HG02678 (cell line): ENCODE results near the gene CSTPP1.
"Not testable (repeated sequence)": the region's sequence is repeated elsewhere in the genome, so short reads cannot be mapped to it uniquely, and the experiment has no call there.

Experiments
- ATAC-seq: cut with Tn5 transposase; IDR thresholded peaks from one replicate; pipeline ENCODE4 v1.9.1; 2021; ENCODE audit warnings: mild to moderate bottlenecking, moderate library complexity; ENCODE audit not compliant: unreplicated experiment

The CSTPP1 gene

DNA sequence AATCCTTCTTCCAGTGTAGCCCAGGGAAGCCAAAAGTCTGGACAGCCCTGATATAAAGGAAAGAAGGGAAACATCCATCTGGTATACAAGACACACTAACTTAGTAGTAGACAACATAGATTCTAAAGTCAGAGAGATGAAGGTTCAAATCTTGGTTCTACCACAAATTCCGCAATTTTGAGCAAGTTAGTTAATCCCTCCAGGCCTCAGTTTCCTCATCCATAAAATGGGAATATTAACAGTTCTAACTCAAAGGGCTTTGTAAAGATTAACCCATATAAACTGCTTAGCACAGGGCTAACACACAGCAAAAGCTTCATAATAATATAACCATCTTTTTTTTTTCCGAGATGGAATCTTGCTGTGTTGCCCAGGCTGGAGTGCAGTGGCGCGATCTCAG lies 29.0 kb upstream of the CSTPP1 start:
- ATAC-seq = no peak

DNA sequence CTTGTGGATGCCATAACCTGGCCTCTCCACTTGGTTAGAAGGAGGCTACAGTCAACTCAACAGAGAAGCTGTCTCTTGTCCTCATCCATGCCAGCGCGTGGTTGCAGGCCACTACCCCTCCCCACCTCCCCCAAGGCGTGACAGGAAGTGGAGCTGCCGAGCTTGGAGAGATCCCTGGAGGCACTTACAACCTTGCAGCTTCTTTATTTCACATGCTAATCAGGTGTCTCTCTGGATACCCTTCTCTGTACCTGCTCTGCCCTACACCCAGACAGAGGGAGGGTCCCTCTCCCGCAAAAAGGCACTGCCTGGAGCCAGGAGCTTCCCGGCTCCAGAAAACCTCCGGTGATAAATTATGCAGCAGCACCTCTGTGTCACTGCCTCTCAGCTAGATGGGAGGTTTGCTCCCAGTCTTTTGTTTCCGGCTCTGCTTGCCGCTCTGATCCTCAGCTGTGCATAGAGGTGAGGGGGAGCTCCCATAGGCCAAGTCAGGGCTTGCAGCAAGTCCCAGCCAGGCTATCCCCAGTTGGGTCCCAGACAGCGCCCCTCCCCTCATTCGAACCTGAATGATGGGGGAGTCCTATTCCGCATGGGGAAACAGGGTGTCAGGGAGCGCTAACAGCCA lies 23.9 kb upstream of the CSTPP1 start:
- no peak for ATAC-seq

DNA sequence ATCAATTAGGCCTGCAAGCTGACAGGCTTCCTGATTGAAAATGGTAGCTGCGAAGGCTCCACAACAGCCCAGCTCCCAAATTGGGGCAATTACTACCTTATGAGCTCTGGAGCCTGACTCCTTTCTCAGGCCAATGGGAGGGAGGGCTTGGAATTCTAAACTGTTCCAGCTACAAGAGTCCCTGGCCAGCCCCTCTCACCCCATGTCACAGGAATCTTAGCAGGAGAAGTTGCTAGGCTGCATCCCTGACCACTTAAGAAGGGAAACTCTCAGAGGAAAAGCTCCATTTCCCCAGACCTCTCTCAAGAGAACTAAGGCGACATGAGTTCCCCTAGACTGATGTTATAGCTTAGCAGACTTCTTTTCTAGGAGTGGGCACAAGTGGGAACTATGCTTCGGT lies 23.1 kb upstream of the CSTPP1 start:
- no peak for ATAC-seq

DNA sequence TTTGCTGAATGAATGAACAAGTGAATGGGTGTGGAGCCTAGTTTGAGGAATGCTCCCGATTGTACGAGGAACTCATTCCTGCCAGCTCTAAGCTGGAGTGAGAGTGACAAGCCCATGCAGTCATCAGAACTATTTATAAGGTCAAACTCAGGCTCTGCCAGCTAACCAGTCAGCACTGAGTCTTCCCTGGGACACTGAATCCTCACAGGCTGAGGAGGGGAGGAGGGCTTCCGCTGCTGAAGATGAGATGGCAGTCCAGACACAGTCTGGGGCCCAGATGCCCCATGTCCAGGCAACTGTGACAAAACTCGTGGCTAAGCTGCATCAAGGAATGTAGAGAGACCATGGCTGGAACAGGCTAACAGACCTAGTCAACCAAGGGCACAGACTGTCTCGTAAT lies 22.2 kb upstream of the CSTPP1 start:
- no peak for ATAC-seq

DNA sequence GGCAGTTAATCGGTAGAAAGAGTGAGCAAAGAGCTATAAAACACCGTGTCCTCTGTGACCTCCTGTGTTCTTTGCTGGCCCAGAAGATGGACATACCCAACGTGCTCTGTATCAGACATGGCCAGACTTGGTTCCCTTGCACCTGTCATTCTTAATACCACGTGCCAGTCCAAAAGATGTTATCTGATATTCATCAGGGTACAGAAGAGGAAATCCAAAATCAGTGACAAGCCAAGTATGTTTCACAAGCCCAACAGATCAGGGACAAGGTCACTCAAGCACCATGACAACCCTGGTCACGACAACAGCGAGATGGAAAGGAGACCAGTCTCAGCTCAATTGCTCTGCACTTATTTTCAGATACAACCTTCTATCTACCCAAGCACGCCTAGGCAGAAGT lies 21.7 kb upstream of the CSTPP1 start:
- ATAC-seq = no peak

DNA sequence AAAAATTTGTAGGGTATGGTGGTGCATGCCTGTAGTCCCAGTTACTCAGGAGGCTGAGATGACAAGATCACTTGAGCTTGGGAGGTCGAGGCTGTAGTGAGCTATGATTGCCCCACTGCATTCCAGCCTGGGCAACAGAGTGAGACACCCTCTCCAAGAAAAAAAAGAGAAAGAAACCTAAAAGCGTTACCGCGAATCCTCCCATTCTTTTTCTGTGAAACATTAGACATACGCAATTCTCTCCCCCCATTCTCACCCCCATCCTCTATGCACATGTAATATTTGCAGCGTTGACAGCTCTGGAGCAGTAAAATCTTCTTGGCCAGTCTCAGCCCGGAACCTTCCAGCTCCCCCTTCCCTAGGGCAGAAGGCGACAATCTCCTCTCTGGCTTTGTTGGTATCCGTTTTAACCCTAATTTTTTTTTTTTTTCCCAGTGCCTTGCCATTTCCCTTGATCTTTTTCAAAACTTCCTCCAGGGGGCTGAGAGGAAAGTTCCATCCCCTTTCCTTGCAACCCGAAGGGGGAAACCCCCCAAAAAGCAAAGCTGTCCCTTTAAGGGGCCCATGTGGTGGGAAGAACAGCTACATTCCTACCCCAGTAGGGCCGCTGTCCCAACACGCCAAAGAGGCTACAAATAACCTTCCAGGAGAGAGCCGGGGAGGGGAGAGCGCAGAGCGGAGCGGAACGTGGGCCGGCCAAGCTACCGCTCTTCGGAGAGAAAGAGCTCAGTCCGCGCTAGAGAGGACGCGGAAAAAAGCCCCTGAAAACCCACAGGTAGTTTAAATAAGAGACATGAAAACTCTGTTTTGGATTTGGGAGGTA lies 20.1 kb upstream of the CSTPP1 start:
- ATAC-seq = no peak

DNA sequence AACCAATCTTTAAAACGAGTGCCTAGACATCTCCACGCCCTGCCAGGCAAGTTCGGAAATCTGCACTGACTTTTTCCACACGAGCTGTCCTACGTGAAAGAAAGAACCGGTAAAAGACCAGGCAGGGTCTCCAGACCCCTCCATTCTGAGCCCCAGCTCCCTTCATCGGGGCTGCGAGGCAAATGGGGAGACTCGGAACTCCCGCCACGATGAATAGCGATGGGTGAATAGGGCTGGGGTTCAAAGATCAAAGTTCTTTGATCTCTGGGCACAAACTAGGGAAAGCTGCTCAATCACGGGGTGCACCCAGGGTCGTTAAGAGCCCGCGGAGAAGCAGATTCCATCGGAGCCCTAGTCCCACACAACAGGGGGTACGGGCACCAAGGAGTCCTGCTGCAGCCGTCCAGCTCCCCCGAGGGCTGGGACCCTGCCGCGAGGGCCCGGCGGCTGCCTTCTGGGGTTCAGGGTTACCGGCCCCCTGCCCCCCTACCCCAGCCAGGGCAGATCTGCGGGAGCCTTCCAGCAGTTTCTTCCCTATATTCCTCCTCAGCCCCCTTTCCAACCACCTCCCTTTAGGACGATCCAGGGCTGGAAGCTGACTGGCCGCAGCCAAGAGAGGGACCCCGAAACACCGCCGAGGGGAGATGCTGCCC lies 19.3 kb upstream of the CSTPP1 start:
- no peak for ATAC-seq

DNA sequence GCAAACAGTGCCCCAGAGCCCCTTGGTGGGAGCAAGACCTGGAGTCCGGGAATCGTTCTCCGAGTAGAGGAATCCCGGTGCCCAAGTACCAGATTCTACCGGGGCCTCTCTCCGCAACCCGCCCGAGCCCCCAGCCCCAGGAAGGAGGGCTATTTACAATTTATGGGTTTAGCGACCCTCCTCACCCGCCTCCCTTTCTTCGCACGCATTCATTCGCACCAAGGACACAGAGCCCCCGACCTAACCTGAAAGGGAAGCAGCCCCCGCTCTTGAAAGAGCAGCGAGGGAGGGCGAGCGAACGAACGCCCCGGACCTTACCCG lies 18.8 kb upstream of the CSTPP1 start:
- ATAC-seq = no peak

DNA sequence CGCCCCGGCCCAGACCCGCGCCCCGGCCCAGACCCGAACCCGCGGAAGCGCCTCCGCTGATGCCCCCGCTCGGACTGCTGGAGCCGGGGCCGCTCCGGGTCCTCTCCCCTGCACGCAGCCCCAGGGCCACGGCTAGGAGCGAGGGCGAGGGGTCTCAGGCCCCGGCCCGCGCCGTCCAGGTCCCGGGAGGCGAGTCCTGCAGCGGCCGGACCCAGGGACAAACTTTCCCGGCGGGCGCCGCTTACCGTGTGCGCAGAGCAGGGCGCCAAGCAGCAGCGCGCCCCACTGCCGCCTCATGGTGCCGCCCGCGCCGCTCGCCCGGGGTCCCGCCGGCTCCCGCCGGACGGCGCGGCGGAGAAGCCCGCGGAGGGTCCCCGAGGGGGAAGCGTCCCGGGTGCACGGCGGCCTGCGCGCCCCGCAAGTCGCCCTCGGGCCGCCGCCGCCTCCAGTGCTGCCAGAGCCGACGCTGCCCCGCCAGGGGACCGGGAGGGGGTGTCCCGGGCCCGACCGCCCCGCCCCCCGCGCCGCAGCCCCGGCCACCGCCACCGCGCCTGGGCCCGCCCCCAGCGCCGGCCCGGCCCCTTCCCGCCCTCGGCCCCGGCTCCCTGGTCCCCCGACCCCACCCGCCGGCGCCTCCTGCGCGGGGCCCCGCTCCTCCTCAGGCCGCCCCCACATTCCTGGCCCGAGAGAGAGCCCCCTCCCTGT lies 18.3 kb upstream of the CSTPP1 start, which contains the start of gene LRP4:
Gene LRP4 (minus strand): TSS at position 468 of the 705 bp plus-strand sequence. CDS start 171 bp downstream, at position 297.
- ATAC-seq = peak; percentile 61

DNA sequence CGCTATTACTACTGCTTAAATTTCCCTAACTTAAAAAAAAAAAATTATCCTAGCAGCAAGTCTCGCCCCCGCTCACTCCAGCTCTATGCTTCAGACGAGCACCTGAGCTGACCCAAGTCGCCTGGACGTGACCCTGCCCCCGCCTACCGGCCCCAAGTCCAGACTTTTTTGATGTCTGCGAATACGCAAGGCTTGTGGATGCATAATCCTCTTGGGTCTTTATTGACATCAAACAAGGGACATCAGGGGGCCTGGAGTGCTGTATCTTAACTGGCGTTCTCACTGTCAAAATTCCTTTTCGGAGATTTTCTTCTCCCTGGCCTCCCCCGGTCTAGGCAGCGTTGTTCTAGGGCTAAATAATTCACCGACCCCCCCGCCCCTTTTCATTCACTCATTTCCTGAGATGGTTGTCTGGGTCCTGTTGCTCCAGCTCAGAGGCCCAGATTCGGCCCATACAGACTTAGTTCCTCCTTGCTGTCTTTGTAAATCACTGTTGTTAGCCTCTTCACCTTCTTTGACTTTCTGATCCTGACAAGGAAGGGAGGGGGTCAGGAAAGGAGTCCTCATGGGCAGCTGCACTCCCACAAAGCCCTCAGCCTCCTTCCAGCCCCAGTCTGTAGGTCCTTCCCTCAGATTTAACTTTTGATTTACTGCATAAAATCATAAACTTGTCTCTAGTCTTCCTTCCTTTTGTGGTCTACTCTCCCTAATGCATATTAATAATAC lies 17.6 kb upstream of the CSTPP1 start:
- ATAC-seq = no peak

DNA sequence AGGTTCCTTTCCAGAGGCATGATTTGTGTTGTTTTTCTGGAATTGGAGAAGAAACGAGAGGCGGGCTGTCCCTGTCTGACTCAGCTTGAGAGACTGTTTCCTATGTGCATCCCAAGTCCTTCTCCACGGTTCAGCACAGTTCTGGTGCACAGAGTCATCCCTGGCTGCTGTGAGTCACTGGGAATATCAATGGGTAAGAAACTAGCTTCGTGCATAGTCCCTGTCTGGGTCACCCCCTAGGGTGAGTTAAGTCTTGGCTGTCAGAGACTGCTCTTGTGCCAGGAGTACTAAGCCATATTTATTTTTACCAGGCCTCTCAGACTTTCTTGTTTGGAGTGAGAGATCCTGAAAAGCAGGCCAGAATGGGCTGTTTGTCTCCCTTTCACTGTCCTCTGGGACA lies 15.8 kb upstream of the CSTPP1 start:
- no peak for ATAC-seq

DNA sequence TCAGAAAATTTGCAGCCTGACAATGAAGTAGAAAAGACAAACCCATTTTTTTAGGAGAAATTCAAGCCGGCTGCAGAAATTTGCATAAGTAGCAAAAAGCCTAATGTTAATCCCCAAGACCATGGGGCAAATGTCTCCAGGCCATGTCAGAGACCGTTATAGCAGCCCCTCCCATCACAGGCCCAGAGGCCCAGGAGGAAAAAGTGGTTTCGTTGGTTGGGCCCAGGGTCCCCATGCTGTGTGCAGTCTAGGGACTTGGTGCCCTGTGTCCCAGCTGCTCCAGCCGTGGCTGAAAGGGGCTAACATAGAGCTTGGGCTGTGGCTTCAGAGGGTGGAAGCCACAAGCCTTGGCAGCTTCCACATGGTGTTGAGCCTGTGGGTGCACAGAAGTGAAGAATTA lies 8.6 kb upstream of the CSTPP1 start:
- not testable (repeated sequence) for ATAC-seq

DNA sequence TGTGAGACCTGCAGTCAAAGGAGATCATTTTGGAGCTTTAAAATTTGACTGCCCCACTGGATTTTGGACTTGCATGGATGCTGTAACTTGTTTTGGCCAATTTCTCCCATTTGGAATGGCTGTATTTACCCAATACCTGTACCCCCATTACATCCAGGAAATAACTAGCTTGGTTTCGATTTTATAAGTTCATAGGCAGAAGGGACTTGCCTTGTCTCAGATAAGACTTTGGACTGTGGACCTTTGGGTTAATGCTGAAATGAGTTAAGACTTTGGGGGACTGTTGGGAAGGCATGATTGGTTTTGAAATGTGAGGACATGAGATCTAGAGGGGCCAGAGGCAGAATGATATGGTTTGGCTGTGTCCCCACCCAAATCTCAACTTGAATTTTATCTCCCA lies 7.9 kb upstream of the CSTPP1 start:
- not testable (repeated sequence) for ATAC-seq

DNA sequence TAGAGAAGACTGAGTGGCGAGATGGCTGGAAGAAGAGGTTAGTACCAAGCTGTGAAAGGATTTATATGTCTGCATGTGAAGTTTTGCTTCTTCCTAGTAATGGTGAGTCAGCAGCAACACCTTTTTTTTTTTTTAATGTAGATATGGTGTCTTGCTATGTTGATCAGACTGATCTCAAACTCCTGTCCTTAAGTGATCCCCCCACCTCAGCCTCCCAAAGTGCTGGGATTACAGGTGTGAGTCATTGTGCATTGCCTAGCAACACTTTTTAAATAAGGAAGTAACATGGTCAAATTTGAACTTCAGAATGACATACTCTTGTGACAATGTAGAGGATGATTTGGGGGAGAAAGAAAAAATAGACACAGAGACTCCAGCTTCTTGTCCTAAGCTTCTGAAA lies 6.5 kb upstream of the CSTPP1 start:
- ATAC-seq = no peak

DNA sequence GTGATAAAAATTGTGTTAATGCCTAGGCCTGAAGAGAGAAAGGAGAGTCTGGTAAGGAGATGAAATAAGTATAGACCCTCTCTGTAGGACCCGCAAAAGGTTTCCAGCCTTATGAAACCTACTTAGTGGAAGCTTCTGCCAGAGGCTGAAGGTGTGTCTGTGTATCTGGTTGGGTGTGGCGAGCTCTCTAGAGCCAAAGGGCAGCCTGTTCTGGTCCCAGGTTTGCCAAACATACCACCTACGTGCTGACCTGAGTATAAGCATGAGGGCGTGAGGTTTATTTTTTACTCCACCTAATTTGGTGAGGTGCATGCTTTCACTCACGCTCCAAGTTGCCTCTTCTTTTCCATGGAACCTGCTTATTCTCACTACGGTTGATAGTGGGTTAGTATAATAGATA lies 5.6 kb downstream of the CSTPP1 start:
- ATAC-seq = no peak

DNA sequence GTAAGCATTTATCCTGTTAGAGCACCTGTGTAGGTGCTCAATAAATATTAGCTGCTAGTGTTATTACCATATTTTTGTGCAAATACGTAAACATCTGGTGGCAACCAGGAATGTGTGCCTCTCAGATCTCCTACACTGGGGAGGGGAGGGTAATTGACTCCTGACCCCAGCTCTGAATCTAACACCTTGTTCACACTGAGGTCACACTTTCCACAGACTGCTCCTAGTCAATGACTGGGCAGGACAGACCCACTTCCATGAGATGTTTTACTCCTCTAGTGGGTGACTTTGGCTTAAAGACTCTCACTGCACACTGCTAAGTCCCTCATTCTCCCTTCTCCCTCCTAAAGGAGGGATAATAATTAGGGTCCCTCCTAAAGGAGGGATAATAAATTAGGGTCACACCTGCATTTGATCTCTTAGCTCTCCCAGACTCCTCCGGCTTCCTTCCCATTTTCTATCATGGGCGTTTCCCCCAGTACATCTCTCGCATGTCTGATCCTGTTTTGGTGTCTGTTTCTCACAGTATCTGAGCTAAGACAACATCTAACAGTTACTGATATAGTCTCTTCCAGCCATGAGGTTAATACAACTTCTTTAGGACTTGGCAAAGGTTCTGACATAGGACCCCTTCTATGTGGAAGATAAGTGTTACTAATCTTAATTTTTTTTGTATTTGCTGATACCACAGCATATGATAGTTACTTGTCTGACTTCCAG lies 8.0 kb downstream of the CSTPP1 start:
- no peak for ATAC-seq

DNA sequence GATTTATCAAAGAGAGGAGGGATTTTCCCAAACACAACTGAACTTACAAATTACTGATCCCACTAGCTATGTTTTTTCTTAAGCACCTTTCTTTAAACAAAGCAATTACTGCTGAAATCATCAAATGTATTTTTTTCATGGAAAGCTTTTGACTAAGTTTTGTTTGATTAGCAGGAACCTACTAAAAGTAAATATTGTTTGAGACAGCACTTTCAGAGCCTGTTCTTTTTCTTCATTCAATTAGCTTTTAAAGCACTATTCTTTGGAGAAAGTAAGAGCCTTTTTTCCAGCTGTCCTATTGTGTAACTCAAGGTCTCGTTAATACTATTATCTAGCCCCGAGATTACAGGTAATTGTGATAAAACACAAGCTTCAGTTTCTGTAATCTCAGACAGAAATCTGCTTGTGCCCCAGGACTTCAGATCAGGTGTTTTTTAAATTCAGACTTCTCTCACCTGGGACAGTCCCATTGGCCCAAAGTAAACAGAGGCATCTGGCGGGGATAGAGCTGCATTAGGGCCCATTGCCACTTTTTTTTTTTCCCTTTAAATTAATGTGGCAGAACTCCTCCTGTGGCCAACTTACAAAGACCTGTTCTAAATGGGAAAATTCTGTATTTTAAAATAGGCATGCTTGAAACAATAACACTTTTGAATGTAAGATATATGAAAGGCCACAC lies 11.0 kb downstream of the CSTPP1 start:
- no peak for ATAC-seq

DNA sequence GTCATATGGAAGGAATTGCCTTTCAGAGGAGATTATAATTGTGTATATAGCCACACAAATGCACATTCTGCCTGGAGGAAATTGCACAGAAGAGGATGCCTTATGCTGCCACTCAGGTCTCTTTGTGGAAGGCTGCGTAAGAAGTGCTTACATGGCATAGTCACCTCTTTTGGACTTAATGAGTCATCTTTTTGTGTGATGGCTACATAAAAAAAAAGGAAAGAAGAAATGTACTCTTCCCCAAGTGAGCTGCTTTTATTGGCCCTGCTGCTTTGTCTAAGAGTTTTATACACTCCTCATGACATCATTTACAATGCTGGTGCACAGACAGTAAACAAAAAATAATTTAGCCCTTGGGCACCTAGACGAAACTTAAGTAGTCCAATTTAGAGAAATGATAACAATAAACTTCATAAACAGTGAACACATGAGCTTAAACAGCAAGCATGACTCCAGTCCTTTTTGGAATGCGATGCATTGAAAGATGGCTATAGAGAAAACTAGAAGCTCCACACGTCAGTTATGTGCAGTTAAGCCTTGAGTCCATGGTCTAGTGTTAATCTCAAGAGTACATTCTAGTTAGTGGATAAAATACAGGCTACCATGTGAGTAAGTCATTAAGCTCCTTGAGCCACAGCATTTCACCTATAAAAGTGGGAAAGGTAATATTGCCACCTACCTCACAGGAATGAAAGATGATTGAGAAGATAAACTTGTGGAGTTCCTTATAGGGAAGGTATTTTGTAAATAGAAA lies 12.0 kb downstream of the CSTPP1 start:
- no peak for ATAC-seq

DNA sequence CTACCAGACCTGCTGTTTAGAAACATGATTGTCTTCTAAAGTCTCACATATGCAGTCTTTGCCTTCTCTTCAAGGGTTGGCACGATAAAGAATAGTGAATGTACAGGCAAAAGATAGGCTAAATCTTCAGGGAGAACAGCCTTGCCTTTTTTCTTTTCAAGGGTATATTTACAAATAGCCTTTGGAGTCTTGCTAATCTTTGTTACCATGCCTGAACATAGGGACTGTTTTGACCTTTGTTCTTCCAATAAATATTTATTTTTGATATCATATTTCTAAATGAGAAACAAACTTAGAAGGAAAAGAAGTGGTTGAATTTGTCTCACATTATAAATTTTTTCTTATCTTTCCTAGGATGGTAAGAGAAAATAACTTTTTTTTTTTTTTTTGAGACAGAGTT lies 12.7 kb downstream of the CSTPP1 start:
- ATAC-seq = no peak
